Endothelial cell of umbilical vein (primary cell): Measurements from ENCODE around the gene TNFRSF4. TPM values are rescaled to one million over a fixed set of nuclear protein-coding genes. Genes with fewer than 3 reads are reported as not detected.

Experiments used
- BruUV-seq: library from RNA; stranded (reverse); fragments of 400-500 nt; replicated peaks from 2 replicates; lab custom pipeline; 2021; lab: Mats Ljungman, UMichigan
- CTCF ChIA-PET: fragments of 300-600, 350-600 bp; sonication (Branson Sonifier 250); formaldehyde crosslinking; loops from one replicate; lab custom pipeline; 2021; ENCODE audit warnings: antibody characterized with exemption, inconsistent platforms; lab: Charles Lee
- POLR2A ChIA-PET: fragments of 300-600, 350-600 bp; sonication (Branson Sonifier 250); formaldehyde crosslinking; loops from one replicate; lab custom pipeline; 2021; ENCODE audit warnings: antibody characterized with exemption, inconsistent platforms; lab: Charles Lee
- DNase-seq: peaks from one replicate; pipeline ENCODE4 v3.0.0-alpha.2; 2011; ENCODE audit warnings: low read depth, low spot score
- FAIRE-seq: peaks from 2 replicates; lab custom pipeline; 2011; peaks lifted over from hg19 to GRCh38; lab: Jason Lieb, UNC
- H2AFZ ChIP-seq: 2 replicates; pipeline ENCODE4 v1.6.0; 2012; ENCODE audit warnings: low read depth, low read length, control low read depth, inconsistent platforms
- H3K27ac ChIP-seq: 2 replicates; pipeline ENCODE4 v1.5.1; 2011; ENCODE audit warnings: low read depth, mild to moderate bottlenecking, control low read depth, low read length, moderate library complexity; ENCODE audit not compliant: insufficient read depth
- H3K27me3 ChIP-seq, 2 experiments: 2 replicates each; pipeline versions ENCODE4 v1.6.0 to v1.6.1; 2011; ENCODE audit warnings: low read length in 2 of 2, mixed read lengths in 1 of 2; ENCODE audit not compliant: control insufficient read depth in 2 of 2, insufficient read depth in 2 of 2
- H3K36me3 ChIP-seq, 2 experiments: 2 replicates in 1 of 2; 3 replicates in 1 of 2; pipeline ENCODE4 v1.5.1; 2011; ENCODE audit warnings: low read length in 2 of 2, mild to moderate bottlenecking in 1 of 2, moderate library complexity in 1 of 2; ENCODE audit not compliant: control insufficient read depth in 2 of 2, insufficient read depth in 2 of 2; ENCODE audit errors: extremely low read depth in 1 of 2
- H3K4me1 ChIP-seq: 3 replicates; pipeline ENCODE4 v1.5.1; 2011; ENCODE audit warnings: mild to moderate bottlenecking, low read length; ENCODE audit not compliant: control insufficient read depth, insufficient read depth; ENCODE audit errors: extremely low read depth
- H3K4me2 ChIP-seq: 2 replicates; pipeline ENCODE4 v1.6.1; 2011; ENCODE audit warnings: low read length, control low read depth, mixed read lengths; ENCODE audit not compliant: insufficient read depth
- H3K4me3 ChIP-seq, 3 experiments: fragments of 200-600 bp in 1 of 3; sonication (generic), shearing (Covaris generic) in 1 of 3; replicated peaks in 1 of 3; 2 replicates each; pipeline ENCODE4 v1.5.1; 2011 to 2016; ENCODE audit warnings: control low read depth in 3 of 3, low read length in 3 of 3, mild to moderate bottlenecking in 2 of 3, inconsistent platforms in 1 of 3, low read depth in 1 of 3, moderate library complexity in 1 of 3; ENCODE audit not compliant: insufficient read depth in 1 of 3
- H3K79me2 ChIP-seq: 2 replicates; pipeline ENCODE4 v1.6.0; 2012; ENCODE audit warnings: low read length, inconsistent platforms; ENCODE audit not compliant: control insufficient read depth, insufficient read depth
- H3K9ac ChIP-seq: replicated peaks from 2 replicates; pipeline ENCODE3; 2011; ENCODE audit warnings: low read length, control low read depth; ENCODE audit not compliant: insufficient read depth; ENCODE audit errors: extremely low read depth
- H3K9me1 ChIP-seq: replicated peaks from 3 replicates; pipeline ENCODE4 v1.6.0; 2011; ENCODE audit warnings: mild to moderate bottlenecking, low read length; ENCODE audit not compliant: control insufficient read depth, insufficient read depth; ENCODE audit errors: extremely low read depth
- H3K9me3 ChIP-seq: replicated peaks from 2 replicates; pipeline ENCODE4 v1.5.1; 2012; ENCODE audit warnings: low read length, inconsistent platforms; ENCODE audit not compliant: control insufficient read depth, insufficient read depth
- H4K20me1 ChIP-seq: replicated peaks from 2 replicates; pipeline ENCODE3; 2011; ENCODE audit warnings: mild to moderate bottlenecking, low read length; ENCODE audit not compliant: control insufficient read depth, insufficient read depth; ENCODE audit errors: extremely low read depth
- CTCF ChIP-seq, 2 donors: IDR thresholded peaks; 1 replicate in 1 of 2; 2 replicates in 1 of 2; pipeline ENCODE4 v1.5.1; 2011; ENCODE audit warnings: low read length in 2 of 2, mild to moderate bottlenecking in 2 of 2, moderate library complexity in 2 of 2, control low read depth in 1 of 2, inconsistent platforms in 1 of 2, low read depth in 1 of 2; ENCODE audit not compliant: insufficient read depth in 1 of 2; ENCODE audit errors: extremely low read depth in 1 of 2
- EZH2 ChIP-seq: IDR thresholded peaks from 2 replicates; pipeline ENCODE4 v1.6.1; 2012; ENCODE audit warnings: borderline replicate concordance, low read depth, mild to moderate bottlenecking, moderate library complexity, low read length, inconsistent platforms; ENCODE audit not compliant: severe bottlenecking
- FOS ChIP-seq: IDR thresholded peaks from 2 replicates; pipeline ENCODE4 v1.6.1; 2011; ENCODE audit warnings: mild to moderate bottlenecking, low read length, moderate library complexity, borderline replicate concordance; ENCODE audit not compliant: insufficient read depth
- GATA2 ChIP-seq: IDR thresholded peaks from 2 replicates; pipeline ENCODE4 v1.7.0; 2011; ENCODE audit warnings: low read depth, mild to moderate bottlenecking, moderate library complexity, mixed read lengths, low read length; ENCODE audit not compliant: insufficient read length, insufficient read depth
- JUN ChIP-seq: IDR thresholded peaks from 2 replicates; pipeline ENCODE4 v1.6.1; 2011; ENCODE audit warnings: borderline replicate concordance, low read depth; ENCODE audit not compliant: insufficient read length, insufficient read depth
- MYC ChIP-seq: IDR thresholded peaks from one replicate; pipeline ENCODE4 v1.6.1; 2011; ENCODE audit warnings: mild to moderate bottlenecking, low read depth, low read length
- POLR2A ChIP-seq: IDR thresholded peaks from 2 replicates; pipeline ENCODE4 v1.6.1; 2012; ENCODE audit warnings: low read depth, mild to moderate bottlenecking, control low read depth, low read length
- POLR2AphosphoS5 ChIP-seq: IDR thresholded peaks from 2 replicates; pipeline ENCODE4 v1.6.1; 2012; ENCODE audit warnings: low read depth, mild to moderate bottlenecking, control low read depth, low read length, moderate library complexity; ENCODE audit not compliant: insufficient read depth
- dilution Hi-C: fragments of 300-500 bp; cut with MboI; formaldehyde crosslinking; loops from one replicate; pipeline ENCODE4 v1.15.0; 2019; ENCODE audit warnings: low sequenced_read_pairs; ENCODE audit not compliant: extremely low pct_ligation_motif_present
- intact Hi-C: fragments of 100-400 bp; cut with micrococcal nuclease; formaldehyde crosslinking; loops from one replicate; pipeline ENCODE4 v1.10.0; 2022
- polyA plus RNA-seq, 4 experiments: library from polyadenylated mRNA; depleted of rRNA in 3 of 4; stranded (reverse) in 3 of 4; unstranded in 1 of 4; fragments of >200 nt; gene quantifications; 2 replicates each; pipeline versions ENCODE4 v1.2.1 to v1.2.3, GENCODE V29; 2011 to 2012; ENCODE audit warnings: missing spikeins in 1 of 4
- total RNA-seq: library from RNA; stranded (reverse); gene quantifications from 2 replicates; pipeline ENCODE4 v1.2.3, GENCODE V29; 2021
- TF ChIP-seq, protein P1 (sequence below): IDR thresholded peaks from 2 replicates; pipeline ENCODE4 v1.6.1; 2011; ENCODE audit not compliant: insufficient read depth, insufficient read length

The TNFRSF4 gene
- total and polyA plus RNA-seq, 2 donors (not counting 3 experiments of a cell fraction or from before 2014, with no cell fraction given), result 0.55 to 1.5 TPM

GRCh38 chr1:1171161-1171545 lies 42.8 kb downstream of the TNFRSF4 start:
- H4K20me1 ChIP-seq, result no peaks in the 10 kb centered on the region
- TF ChIP-seq FOS, result no peak
- no peak for TF ChIP-seq GATA2
- TF ChIP-seq MYC, result no peak
- TF ChIP-seq JUN, result no peak
- no peak for TF ChIP-seq POLR2A
- TF ChIP-seq, protein P1, sequence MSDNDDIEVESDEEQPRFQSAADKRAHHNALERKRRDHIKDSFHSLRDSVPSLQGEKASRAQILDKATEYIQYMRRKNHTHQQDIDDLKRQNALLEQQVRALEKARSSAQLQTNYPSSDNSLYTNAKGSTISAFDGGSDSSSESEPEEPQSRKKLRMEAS, result no peak
- no peak for TF ChIP-seq EZH2
- TF ChIP-seq POLR2AphosphoS5, result no peak
- no peak for TF ChIP-seq CTCF (IDR thresholded peaks at IDR 0.05; ENCODE audit: extremely low read depth in 1 of 2, insufficient read depth in 1 of 2, low read depth in 1 of 2, low read length in 2 of 2)
- H3K36me3 ChIP-seq, result no peaks in the 10 kb centered on the region
- no peak overlapping the region for H3K27ac ChIP-seq
- H3K4me2 ChIP-seq, result no peak overlapping the region
- H3K9ac ChIP-seq, result no peak overlapping the region
- ChIA-PET POLR2A (no interaction called here), CTCF (interaction anchor here (1.1 kb wide), 1 partner anchor 16 kb away, joined by 3 read pairs; no protein-coding TSS in a partner anchor)
- BruUV-seq, result no TSS peak
- intact Hi-C loops, result no loop called here
- H3K27me3 ChIP-seq, result peaks cover 16% of the 10 kb centered on the region in 2 experiments
- H2AFZ ChIP-seq, result no peak overlapping the region
- H3K9me1 ChIP-seq, result no peaks in the 10 kb centered on the region
- no peaks in the 10 kb centered on the region for H3K79me2 ChIP-seq
- dilution Hi-C loops, result no loop called here
- no peak overlapping the region for H3K4me3 ChIP-seq
- no peaks in the 10 kb centered on the region for H3K9me3 ChIP-seq
- H3K4me1 ChIP-seq, result no peaks in the 10 kb centered on the region
- no peak for DNase-seq
- no peak for FAIRE-seq
